BE2C (cell line): ENCODE data around the gene MGMT.

Source experiments
- DNase-seq: peaks from one replicate; pipeline ENCODE4 v3.0.0-alpha.2; 2020
- H3K27me3 ChIP-seq: fragments of 250-450 bp; sonication (Bioruptor Pico); 2 replicates; pipeline ENCODE4 v1.5.1; 2020; ENCODE audit warnings: mild to moderate bottlenecking
- H3K36me3 ChIP-seq: fragments of 250-450 bp; sonication (Bioruptor Pico); 2 replicates; pipeline ENCODE4 v1.5.1; 2020; ENCODE audit warnings: mild to moderate bottlenecking
- H3K4me1 ChIP-seq: fragments of 250-450 bp; sonication (Bioruptor Pico); 2 replicates; pipeline ENCODE4 v1.5.1; 2020
- H3K4me3 ChIP-seq: 2 replicates; pipeline ENCODE4 v1.5.1; 2011; ENCODE audit warnings: low read depth, low read length
- H3K9me3 ChIP-seq: fragments of 250-450 bp; sonication (Bioruptor Pico); 2 replicates; pipeline ENCODE4 v1.5.1; 2020
- TF ChIP-seq, protein P1 (sequence below): IDR thresholded peaks from 2 replicates; pipeline ENCODE4 v1.5.1; 2012; ENCODE audit warnings: mild to moderate bottlenecking, low read depth, low read length

Gene MGMT

DNA sequence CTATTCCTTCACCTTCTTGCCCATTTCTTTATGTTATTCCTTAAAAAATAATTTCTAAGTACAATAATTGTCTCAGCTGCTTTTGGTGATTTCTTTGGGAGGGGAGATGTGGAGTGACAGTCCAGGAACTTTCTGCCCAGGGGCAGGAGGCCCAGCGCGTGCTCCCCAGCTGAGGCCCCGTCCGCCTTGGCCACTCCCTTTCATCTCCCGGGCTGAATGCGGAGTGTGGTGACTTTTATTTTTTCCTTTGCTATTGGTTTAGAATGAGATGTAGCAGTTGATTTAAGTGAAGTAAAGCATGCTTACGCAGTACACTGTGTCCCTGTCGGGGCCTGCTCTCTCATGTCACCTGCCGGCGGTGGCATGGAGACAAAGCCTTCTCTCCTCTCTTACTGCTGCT is 141.6 kb downstream of the MGMT start:
- Histone ChIP-seq H3K4me3 (no peak overlapping the region), H3K4me1 (no peaks in the 10 kb centered on the region), H3K27me3 (no peaks in the 10 kb centered on the region), H3K36me3 (no peaks in the 10 kb centered on the region), H3K9me3 (no peaks in the 10 kb centered on the region)
- TF ChIP-seq, protein P1, sequence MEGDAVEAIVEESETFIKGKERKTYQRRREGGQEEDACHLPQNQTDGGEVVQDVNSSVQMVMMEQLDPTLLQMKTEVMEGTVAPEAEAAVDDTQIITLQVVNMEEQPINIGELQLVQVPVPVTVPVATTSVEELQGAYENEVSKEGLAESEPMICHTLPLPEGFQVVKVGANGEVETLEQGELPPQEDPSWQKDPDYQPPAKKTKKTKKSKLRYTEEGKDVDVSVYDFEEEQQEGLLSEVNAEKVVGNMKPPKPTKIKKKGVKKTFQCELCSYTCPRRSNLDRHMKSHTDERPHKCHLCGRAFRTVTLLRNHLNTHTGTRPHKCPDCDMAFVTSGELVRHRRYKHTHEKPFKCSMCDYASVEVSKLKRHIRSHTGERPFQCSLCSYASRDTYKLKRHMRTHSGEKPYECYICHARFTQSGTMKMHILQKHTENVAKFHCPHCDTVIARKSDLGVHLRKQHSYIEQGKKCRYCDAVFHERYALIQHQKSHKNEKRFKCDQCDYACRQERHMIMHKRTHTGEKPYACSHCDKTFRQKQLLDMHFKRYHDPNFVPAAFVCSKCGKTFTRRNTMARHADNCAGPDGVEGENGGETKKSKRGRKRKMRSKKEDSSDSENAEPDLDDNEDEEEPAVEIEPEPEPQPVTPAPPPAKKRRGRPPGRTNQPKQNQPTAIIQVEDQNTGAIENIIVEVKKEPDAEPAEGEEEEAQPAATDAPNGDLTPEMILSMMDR = no peak
- no peak for DNase-seq

DNA sequence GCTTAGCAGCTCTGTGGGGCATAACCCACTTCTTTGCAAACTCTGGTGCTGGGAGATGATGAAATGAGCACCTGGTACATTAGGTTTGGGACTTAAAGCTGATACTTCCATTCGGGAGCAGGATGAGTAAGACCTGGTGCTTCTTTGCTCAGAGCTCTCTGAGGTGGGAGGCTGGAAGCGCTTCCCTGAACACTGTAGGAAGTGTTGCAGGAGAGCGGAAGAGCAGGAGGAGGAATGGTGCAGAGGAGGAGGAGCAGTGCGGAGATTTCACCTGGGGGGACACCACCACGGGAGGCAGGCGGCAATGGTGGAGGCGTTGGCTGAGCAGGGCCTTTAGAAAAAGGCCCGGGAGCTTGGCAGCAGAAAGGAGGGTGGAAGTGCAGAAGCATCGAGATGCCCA is 142.5 kb downstream of the MGMT start:
- Histone ChIP-seq H3K36me3 (no peaks in the 10 kb centered on the region), H3K9me3 (no peaks in the 10 kb centered on the region), H3K27me3 (no peaks in the 10 kb centered on the region), H3K4me1 (no peaks in the 10 kb centered on the region), H3K4me3 (no peak overlapping the region)
- DNase-seq = no peak
- TF ChIP-seq, protein P1 = no peak

DNA sequence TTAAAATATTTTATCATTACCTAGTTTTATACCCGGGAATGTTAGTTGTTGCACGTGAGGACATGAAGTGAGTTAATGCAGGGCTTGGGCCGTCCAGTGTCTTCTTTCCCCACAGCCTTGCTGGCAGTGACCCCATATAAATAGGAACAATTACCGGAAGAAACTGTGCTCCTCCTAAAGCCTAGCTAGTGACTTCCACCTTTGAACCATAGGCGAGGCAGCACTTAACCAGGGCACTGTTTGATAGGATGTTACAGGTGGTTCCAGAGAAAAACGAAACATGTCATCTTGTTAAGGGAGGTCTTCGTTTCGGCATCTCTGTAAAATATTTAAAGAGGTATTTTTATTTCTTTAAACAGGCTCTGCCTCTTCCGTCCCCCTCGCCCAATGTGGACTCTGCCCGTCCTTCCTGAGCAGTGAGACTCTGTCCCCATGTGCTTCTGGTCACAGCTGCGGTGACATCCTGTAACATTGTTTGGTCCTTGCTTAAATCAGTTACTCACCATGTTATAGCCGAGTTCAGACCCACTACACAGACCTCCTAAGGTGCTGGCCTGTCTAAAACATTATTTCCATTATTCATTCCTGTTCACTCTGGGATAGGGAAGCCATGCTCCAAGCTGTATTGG is 145.6 kb downstream of the MGMT start:
- Histone ChIP-seq H3K9me3 (no peaks in the 10 kb centered on the region), H3K4me1 (no peaks in the 10 kb centered on the region), H3K36me3 (no peaks in the 10 kb centered on the region), H3K27me3 (no peaks in the 10 kb centered on the region), H3K4me3 (no peak overlapping the region)
- no peak for DNase-seq
- TF ChIP-seq, protein P1 = no peak

DNA sequence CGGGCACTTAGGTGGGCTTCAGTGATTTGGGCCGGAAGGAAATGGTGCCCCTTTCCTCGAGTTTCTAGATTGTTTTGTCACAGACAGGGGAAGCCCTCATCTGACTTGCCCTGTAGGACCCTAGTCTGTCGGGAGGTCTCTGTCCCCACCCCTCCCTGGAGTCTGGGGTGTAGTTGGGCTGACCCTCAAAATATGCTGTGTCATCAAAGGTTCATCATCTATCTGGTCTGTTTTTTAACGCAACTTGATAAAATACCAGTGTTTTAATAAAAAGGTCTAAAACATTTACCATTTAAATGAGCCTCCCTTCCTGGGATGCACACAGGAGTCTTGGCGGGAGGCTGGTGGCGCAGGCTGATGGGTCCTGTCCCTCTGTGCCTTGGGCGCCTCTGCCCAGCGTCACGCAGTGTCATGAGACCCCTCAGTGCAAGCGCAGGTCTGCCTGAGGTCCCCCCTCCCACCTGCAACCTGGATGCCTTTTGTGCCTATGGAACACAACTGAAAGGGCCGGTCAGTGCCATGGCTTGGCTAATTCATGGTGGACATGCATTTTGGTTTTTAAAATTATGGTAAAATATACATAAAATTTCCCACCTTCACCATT is 146.4 kb downstream of the MGMT start:
- no peaks in the 10 kb centered on the region for H3K27me3 ChIP-seq
- H3K4me1 ChIP-seq = no peaks in the 10 kb centered on the region
- no peak overlapping the region for H3K4me3 ChIP-seq
- no peaks in the 10 kb centered on the region for H3K9me3 ChIP-seq
- DNase-seq = no peak
- TF ChIP-seq, protein P1 = no peak
- no peaks in the 10 kb centered on the region for H3K36me3 ChIP-seq

DNA sequence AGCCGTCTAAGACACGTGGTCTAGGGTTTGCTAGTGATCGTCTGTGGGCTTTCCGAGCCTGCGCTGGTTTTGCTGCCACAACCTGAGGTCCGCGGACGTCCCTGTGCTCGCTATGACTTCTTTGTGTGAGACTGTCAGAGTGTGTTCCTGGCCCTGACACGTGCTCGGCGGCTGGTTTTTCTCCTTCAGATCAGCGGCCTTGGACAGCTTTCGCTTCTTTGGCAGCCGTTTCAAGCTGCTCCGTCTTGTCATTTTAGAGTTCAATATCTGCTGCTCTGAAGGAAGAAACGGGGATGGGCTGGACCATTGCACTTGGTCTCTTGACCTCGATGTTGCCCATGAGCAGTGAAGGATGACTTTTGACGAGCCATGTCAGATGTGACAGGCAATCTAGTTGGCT is 147.3 kb downstream of the MGMT start:
- Histone ChIP-seq H3K27me3 (no peaks in the 10 kb centered on the region), H3K4me3 (no peak overlapping the region), H3K4me1 (no peaks in the 10 kb centered on the region), H3K9me3 (no peaks in the 10 kb centered on the region), H3K36me3 (no peaks in the 10 kb centered on the region)
- TF ChIP-seq, protein P1 = no peak
- no peak for DNase-seq

DNA sequence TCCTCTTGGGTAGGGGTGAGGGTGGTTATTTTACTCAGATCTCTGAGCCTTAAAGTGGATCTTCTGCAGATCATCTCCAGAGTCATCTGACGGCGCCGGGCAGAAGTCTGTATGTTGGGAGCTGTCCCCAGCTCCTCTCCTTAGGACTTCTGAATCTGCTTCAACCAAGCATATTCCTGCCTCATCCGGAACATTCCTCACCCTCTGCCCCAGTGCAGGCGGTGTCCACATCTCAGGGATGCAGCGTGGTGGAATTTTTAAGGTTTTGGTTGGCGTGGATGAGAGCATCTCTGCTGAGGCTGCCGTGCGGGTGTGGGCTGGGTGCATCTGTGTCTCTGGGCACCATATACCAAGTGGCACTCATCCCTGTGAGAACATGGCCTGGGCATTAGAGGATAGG is 148.3 kb downstream of the MGMT start:
- Histone ChIP-seq H3K27me3 (no peaks in the 10 kb centered on the region), H3K4me3 (no peak overlapping the region), H3K4me1 (no peaks in the 10 kb centered on the region), H3K36me3 (no peaks in the 10 kb centered on the region), H3K9me3 (no peaks in the 10 kb centered on the region)
- no peak for DNase-seq
- TF ChIP-seq, protein P1 = no peak
